ENCODE data around the gene TNFRSF8. TPM values are rescaled to one million over a fixed set of nuclear protein-coding genes. Genes with fewer than 3 reads are reported as not detected.

The TNFRSF8 gene
- polyA plus RNA-seq, 2 of the 4 experiments (the other 2 are of a cell fraction), result 0.05 TPM; not detected in 1

DNA sequence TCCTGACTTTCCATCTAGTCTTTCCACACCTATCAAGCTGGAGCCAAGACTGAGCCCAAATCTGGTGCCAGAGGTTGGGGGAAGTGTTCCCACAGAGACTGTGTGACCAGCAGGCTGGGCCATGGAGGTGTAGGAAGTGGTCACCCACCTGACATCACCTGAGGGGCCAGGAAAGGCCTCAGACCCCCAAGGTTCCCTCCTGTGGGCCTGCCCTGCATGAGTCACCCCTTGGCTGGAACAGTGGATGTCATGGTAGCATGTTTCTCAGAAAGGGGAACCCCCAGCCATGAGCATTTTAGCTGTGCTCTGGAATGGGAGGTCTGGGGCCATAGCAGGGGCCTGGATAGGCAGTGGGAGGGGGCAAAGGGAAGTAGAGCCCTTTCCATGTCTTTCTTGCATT lies 5.7 kb upstream of the TNFRSF8 start:
- Histone ChIP-seq H3K4me3 (no peak overlapping the region), H3K27ac (no peak overlapping the region), H3K9me3 (no peaks in the 10 kb centered on the region), H3K4me1 (no peaks in the 10 kb centered on the region; the same call in 2 of the 3 replicates), H3K4me2 (no peak overlapping the region)
- CTCF ChIA-PET, result interaction anchor here (0.6 to 1.4 kb wide), 2 partner anchors 15 to 576 kb away, joined by 3 read pairs; no protein-coding TSS in a partner anchor
- no peak for TF ChIP-seq MAFK (IDR thresholded peaks at IDR 0.05; ENCODE audit: partially characterized antibody)
- no peak for TF ChIP-seq PHF8 (IDR thresholded peaks at IDR 0.05; ENCODE audit: borderline replicate concordance, low read depth)
- TF ChIP-seq TFCP2L1 (CRISPR knock-in tag; IDR thresholded peaks at IDR 0.05), result no peak
- no peak for TF ChIP-seq GATA3 (IDR thresholded peaks at IDR 0.05; ENCODE audit: borderline replicate concordance)
- TF ChIP-seq ZSCAN20 (CRISPR knock-in tag; IDR thresholded peaks at IDR 0.05), result no peak
- no peak for TF ChIP-seq KDM1A (IDR thresholded peaks at IDR 0.05; ENCODE audit: low read depth)
- no peak for TF ChIP-seq RCOR1 (IDR thresholded peaks at IDR 0.05; ENCODE audit: low read depth, low read length)
- TF ChIP-seq HOXA7 (CRISPR knock-in tag; IDR thresholded peaks at IDR 0.05), result no peak
- TF ChIP-seq, protein P1, sequence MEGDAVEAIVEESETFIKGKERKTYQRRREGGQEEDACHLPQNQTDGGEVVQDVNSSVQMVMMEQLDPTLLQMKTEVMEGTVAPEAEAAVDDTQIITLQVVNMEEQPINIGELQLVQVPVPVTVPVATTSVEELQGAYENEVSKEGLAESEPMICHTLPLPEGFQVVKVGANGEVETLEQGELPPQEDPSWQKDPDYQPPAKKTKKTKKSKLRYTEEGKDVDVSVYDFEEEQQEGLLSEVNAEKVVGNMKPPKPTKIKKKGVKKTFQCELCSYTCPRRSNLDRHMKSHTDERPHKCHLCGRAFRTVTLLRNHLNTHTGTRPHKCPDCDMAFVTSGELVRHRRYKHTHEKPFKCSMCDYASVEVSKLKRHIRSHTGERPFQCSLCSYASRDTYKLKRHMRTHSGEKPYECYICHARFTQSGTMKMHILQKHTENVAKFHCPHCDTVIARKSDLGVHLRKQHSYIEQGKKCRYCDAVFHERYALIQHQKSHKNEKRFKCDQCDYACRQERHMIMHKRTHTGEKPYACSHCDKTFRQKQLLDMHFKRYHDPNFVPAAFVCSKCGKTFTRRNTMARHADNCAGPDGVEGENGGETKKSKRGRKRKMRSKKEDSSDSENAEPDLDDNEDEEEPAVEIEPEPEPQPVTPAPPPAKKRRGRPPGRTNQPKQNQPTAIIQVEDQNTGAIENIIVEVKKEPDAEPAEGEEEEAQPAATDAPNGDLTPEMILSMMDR (IDR thresholded peaks at IDR 0.05), result no peak
- TF ChIP-seq EP300 (IDR thresholded peaks at IDR 0.05), result no peak
- TF ChIP-seq, protein P2, sequence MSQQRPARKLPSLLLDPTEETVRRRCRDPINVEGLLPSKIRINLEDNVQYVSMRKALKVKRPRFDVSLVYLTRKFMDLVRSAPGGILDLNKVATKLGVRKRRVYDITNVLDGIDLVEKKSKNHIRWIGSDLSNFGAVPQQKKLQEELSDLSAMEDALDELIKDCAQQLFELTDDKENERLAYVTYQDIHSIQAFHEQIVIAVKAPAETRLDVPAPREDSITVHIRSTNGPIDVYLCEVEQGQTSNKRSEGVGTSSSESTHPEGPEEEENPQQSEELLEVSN (IDR thresholded peaks at IDR 0.05; ENCODE audit: borderline replicate concordance, low read depth), result no peak
- TF ChIP-seq HOXB13 (CRISPR knock-in tag; IDR thresholded peaks at IDR 0.05; ENCODE audit: low read depth), result no peak
- no peak for TF ChIP-seq HDAC2 (IDR thresholded peaks at IDR 0.05)
- TF ChIP-seq EHMT2 (IDR thresholded peaks at IDR 0.05; ENCODE audit: low read depth), result no peak
- no peak for TF ChIP-seq POLR2AphosphoS2 (conservative IDR thresholded peaks at IDR 0.05; ENCODE audit: low read length)
- no peak for TF ChIP-seq CEBPB (IDR thresholded peaks at IDR 0.05)
- no peak for TF ChIP-seq CHD2 (IDR thresholded peaks at IDR 0.05; ENCODE audit: low read length, partially characterized antibody)
- TF ChIP-seq ZNF302 (CRISPR knock-in tag; IDR thresholded peaks at IDR 0.05), result no peak
- TF ChIP-seq RAD21 (conservative IDR thresholded peaks at IDR 0.05 in 1 of 2, IDR thresholded peaks at IDR 0.05 in 1 of 2), result no peak
- TF ChIP-seq HOXB5 (CRISPR knock-in tag; IDR thresholded peaks at IDR 0.05), result no peak
- POLR2A ChIA-PET, result no interaction called here
- FAIRE-seq (no peak), ATAC-seq (no peak), DNase-seq (ENCODE audit: low read depth in 1 of 2, low spot score in 1 of 2) (no peak)

DNA sequence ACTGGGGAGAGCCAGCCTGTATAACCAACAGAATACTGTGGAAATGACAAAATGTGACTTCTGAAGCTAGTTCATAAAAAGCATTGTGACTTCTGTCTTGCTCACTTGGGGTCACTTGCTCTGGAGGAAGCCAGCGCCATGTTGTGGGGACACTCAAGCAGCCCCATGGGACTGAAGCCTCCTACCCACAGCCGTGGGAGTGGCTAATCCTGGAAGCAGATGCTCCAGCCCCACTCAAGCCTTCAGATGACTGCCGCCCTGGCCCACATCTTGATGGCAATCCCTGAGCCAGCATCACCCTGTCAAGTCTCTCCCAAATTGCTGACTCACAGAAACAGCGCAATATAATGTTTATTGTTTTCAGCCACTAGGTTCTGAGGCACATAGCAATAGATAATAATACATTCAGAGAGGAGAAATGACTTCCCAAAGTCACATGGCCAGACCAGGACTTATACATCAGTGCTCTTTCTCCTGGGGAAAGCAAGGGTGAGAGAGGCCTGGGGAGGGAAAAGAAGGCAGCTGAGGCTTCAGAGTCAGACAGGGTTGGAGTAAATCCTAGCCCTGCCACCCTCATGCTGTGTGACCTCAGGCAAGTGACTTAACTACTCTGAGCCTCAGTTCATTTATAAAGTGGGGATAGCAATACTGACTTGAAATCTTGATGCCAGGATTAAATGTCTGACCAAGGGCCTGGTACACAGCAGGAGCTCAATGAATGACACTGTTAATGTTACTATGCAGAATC lies 5.0 kb upstream of the TNFRSF8 start:
- Histone ChIP-seq H3K4me3 (no peak overlapping the region), H3K4me2 (no peak overlapping the region), H3K27ac (no peak overlapping the region), H3K9me3 (no peaks in the 10 kb centered on the region), H3K4me1 (no peaks in the 10 kb centered on the region)
- WGBS (ENCODE audit: missing lambda C conversion rate), result 85% methylated on average over 2 of the region's 4 CpGs
- no peak for FAIRE-seq
- TF ChIP-seq MAFK (IDR thresholded peaks at IDR 0.05; ENCODE audit: partially characterized antibody) (peak; percentile 40), ZSCAN20 (CRISPR knock-in tag; IDR thresholded peaks at IDR 0.05) (no peak), SMC3 (IDR thresholded peaks at IDR 0.05) (no peak)
- ChIA-PET POLR2A (no interaction called here), CTCF (interaction anchor here (1.4 kb wide), 1 partner anchor 14 kb away, joined by 3 read pairs; no protein-coding TSS in a partner anchor)
- no peak for ATAC-seq
- no peak for DNase-seq (ENCODE audit: low read depth in 1 of 2, low spot score in 1 of 2)

DNA sequence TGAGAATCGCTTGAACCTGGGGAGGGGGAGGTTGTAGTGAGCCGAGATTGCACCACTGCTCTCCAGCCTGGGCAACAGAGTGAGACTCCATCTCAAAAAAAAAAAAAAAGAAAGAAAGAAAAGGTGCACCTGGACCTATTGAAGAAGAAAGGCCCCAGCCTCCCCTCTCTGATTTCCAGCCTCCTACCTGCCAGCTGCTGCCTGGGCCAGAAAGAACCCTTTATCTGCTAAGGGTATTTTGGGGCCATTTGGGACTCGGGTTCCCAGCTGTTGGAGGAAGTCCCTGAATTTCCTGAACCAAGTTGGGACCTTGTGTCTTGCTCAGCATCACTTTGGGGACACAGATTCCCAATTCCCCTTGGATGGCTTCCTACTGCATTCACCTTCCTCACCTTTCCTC lies 3.9 kb upstream of the TNFRSF8 start:
- POLR2A ChIA-PET, result no interaction called here
- FAIRE-seq (no peak), DNase-seq (ENCODE audit: low read depth in 1 of 2, low spot score in 1 of 2) (no peak)

More for the DNA sequence above, 3.9 kb upstream of the TNFRSF8 start:
- H3K9me3 ChIP-seq, result no peaks in the 10 kb centered on the region
- H3K4me2 ChIP-seq, result no peak overlapping the region
- WGBS (ENCODE audit: missing lambda C conversion rate), result 33% methylated on average over 2 of the region's 3 CpGs
- H3K27ac ChIP-seq, result no peak overlapping the region
- CTCF ChIA-PET, result no interaction called here
- ATAC-seq, result no peak
- TF ChIP-seq RCOR1 (IDR thresholded peaks at IDR 0.05; ENCODE audit: low read depth, low read length) (no peak), NPAS2 (CRISPR knock-in tag; IDR thresholded peaks at IDR 0.05; ENCODE audit: borderline replicate concordance) (no peak), HOXB13 (CRISPR knock-in tag; IDR thresholded peaks at IDR 0.05; ENCODE audit: low read depth) (no peak), BHLHE40 (IDR thresholded peaks at IDR 0.05; ENCODE audit: low read depth, low read length) (no peak)
- no peaks in the 10 kb centered on the region for H3K4me1 ChIP-seq
- H3K4me3 ChIP-seq, result no peak overlapping the region

All from A549 (cell line).